GM13976 (cell line): ENCODE results near the gene LAMC1.
A peak's percentile ranks its signal among the peaks of the same experiment; 100 is the strongest.

Source experiments
- DNase-seq: peaks from one replicate; pipeline ENCODE4 v3.0.0; 2012; ENCODE audit warnings: low spot score
- in situ Hi-C: fragments of 300-500 bp; cut with MboI; formaldehyde crosslinking; loops from one replicate; pipeline ENCODE4 v1.12.0; 2022; ENCODE audit warnings: low sequenced_read_pairs, mixed read lengths, inconsistent platforms; ENCODE audit not compliant: unreplicated experiment
- TF ChIP-seq, protein P1 (sequence below): IDR thresholded peaks from 2 replicates; pipeline ENCODE4 v1.5.1; 2012; ENCODE audit warnings: borderline replicate concordance, mild to moderate bottlenecking; ENCODE audit not compliant: insufficient read depth; ENCODE audit errors: extremely low read depth, missing control alignments, control extremely low read depth

Gene LAMC1

DNA sequence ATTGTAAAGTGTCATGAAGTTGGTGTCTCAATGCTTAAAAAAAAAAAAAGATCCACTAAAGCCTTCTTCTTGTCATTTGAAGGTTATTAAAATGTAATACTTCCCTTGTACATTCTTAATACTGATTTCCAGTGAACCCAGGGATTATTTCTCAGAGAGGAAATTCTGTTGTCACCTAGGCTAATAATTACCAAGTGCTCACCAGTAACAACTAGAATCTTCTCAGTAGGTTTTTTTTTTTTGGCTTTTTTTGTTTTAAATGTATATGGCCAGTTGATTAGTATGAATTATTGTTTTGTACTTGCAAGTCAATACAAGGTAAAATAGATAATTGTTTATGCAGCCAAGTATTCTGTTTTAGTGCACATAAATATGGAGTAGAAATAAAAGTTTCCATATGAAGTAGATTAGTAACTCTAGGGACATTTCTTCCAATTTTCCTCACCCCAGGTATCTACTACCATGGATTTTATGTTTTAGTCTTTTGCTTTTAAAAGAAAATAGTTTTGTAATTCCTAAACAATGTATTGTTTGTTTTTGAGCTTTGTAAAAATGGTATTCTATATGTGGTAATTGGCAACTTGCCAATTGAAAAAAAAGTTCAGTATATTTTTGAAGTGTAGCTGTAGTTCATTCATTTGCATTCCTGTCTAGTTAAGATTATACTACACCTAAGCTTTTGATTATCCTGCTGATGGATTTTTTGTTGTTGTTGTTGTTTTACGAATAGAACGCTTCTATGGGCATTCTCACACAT, 21.9 kb downstream of the LAMC1 start:
- DNase-seq, result no peak
- in situ Hi-C loops, result no loop called here
- TF ChIP-seq, protein P1, sequence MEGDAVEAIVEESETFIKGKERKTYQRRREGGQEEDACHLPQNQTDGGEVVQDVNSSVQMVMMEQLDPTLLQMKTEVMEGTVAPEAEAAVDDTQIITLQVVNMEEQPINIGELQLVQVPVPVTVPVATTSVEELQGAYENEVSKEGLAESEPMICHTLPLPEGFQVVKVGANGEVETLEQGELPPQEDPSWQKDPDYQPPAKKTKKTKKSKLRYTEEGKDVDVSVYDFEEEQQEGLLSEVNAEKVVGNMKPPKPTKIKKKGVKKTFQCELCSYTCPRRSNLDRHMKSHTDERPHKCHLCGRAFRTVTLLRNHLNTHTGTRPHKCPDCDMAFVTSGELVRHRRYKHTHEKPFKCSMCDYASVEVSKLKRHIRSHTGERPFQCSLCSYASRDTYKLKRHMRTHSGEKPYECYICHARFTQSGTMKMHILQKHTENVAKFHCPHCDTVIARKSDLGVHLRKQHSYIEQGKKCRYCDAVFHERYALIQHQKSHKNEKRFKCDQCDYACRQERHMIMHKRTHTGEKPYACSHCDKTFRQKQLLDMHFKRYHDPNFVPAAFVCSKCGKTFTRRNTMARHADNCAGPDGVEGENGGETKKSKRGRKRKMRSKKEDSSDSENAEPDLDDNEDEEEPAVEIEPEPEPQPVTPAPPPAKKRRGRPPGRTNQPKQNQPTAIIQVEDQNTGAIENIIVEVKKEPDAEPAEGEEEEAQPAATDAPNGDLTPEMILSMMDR, result no peak

DNA sequence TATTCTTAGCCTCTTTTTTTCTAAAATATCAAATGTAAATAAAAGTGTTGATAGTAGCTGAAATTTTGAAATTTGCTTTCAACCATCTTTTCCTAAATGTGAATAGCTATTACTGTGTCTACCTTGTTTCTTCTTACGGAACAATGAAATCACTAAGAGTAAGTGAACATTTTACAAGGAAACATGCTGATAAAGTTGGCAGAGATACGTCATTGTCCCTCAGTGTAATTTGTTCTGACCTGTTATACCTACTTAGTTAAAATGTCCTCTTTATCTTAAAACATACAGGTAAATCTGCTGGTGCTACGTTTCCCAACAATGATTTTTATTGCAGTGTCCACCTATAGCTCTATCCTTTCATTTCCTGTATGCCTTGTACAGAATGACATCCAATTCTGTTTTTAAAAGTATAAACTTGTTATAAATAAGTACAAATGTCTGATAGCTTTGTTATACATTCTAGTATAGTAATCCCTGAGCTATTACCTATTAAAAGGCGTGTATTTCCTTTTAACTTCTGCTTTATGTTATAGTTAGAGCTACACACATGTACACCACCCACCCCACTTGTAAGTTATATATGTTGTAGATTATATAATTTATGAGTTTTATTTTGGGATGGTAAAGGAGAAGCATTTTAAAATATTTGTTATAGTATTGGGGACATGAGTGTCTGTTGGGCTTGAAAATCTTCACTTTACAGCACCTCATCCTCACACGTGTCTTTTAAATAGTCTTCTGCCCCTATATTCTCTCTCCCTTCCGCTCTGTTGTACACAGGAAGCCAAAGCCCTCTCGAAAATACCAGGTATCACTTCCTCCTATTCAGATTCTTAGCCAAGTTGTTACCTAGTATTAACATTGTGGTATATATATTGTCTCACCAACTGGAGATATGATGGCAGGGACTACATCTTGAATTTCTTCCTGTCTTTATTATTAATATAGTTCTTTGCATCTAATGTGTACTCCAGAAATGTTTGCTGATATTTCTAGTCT, 25.2 kb downstream of the LAMC1 start:
- in situ Hi-C loops, result no loop called here

DNA sequence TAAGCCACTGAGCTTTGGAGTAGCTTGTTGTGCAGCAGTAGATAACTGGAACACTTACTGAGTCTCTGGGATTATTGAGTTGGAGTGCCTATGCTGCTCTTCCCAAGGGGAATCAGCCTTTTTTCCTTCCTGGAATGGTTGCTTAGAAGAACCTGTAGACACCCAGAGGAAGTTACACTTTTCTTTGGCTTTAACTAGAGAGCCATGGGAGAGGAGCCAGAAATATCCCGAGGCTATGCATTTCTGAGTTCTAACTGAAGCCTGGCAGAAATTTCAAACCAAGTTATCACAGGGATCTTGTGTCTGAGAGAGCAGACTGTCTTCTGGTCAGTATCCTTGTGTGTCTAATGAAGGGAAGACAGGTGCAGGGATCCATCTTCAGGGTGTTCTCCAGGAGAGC, 28.3 kb downstream of the LAMC1 start:
- no peak for DNase-seq
- TF ChIP-seq, protein P1, result no peak
- in situ Hi-C loops, result no loop called here

More for the DNA sequence above, 25.2 kb downstream of the LAMC1 start:
- TF ChIP-seq, protein P1, result no peak
- DNase-seq, result peak; percentile 53

DNA sequence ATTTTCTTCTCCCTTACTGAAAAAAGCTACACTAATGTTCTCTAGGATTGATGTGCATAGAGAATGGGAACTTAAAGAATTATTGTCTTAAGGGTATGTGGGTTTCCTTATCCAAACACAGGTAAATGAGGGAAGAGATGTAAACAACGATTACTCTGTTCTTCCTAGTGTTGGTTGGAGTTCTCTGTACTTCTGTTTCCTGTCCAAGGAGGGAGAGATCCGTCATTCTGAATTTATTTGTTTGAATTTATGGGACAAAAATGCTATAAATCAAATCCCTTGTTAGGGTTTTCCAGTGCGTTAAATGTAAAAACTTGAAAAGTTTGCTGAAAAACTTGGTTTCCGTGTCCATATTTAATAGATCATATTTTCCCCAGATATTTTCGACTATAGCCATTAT, 29.6 kb downstream of the LAMC1 start:
- TF ChIP-seq, protein P1, result no peak
- no peak for DNase-seq
- in situ Hi-C loops, result no loop called here

DNA sequence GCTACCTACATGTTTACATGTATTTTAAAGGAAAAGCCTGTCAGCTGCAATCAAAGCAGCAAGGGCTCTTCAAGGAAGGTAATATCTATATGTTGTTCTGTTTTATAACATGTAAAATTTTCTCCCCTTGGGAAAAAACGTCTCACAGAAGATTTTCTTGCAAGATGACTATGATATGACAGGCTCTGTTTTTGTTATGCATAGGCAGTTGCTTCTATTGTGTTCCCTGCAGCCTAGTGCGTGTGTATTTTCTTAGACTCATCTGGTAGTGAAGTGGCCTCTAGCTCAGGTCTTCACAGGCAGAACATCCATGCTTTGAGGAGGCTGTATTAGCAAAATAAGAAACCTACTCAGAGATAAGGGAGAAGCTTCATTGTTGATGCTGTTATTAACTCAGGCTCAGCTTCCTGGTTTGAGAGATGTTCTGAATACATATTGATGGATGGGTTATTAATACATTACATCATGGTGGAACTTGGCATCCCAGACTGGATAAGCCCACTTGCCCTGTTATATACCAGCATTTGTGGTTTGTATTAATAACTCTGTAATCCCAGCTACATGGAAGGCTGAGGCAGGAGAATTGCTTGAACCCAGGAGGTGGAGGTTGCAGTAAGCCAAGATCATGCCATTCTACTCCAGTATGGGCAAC, 35.8 kb downstream of the LAMC1 start:
- DNase-seq, result no peak
- TF ChIP-seq, protein P1, result no peak
- in situ Hi-C loops, result no loop called here

DNA sequence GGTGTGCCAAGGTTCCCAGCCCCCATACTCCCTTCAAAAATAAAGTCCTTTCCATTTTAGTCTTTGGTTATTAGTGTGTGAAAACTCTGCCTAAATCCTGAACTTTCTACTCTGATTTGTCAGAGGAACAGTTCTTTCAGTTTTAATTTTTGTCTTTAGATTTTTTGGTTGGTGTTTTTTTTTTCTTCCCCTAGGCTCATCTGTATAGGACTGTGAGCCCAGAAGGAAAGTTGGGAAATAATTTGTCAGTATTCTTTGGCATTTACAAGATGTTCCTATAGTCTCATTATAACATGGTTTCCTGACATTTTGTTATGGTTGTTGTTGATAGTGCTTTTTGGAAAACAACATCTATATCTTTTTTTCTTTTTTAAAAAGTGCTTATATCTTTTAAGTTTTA, 38.0 kb downstream of the LAMC1 start:
- DNase-seq, result no peak
- in situ Hi-C loops, result no loop called here
- TF ChIP-seq, protein P1, result no peak
